Measurements from ENCODE around the gene CPN1.

DNA sequence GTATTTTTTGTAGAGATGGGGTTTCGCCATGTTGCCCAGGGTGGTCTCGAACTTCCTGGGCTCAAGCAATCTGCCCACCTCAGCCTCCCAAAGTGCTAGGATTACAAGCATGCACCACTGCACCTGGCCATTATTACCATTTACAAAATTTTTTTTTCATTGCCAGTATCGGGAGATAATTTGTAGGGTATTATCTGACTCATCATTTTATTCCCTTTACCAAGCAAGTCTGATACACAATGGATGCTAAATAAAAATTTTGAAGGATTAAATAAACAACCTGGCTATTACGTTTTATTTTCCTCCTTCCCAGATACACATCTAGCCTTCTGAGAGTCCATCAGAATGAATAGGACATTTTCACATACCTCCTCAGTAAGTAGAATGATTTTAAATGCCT lies 38.1 kb upstream of the CPN1 start:
- TF ChIP-seq, protein P1, sequence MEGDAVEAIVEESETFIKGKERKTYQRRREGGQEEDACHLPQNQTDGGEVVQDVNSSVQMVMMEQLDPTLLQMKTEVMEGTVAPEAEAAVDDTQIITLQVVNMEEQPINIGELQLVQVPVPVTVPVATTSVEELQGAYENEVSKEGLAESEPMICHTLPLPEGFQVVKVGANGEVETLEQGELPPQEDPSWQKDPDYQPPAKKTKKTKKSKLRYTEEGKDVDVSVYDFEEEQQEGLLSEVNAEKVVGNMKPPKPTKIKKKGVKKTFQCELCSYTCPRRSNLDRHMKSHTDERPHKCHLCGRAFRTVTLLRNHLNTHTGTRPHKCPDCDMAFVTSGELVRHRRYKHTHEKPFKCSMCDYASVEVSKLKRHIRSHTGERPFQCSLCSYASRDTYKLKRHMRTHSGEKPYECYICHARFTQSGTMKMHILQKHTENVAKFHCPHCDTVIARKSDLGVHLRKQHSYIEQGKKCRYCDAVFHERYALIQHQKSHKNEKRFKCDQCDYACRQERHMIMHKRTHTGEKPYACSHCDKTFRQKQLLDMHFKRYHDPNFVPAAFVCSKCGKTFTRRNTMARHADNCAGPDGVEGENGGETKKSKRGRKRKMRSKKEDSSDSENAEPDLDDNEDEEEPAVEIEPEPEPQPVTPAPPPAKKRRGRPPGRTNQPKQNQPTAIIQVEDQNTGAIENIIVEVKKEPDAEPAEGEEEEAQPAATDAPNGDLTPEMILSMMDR (IDR thresholded peaks at IDR 0.05; ENCODE audit: poor library complexity): no peak
- TF ChIP-seq EZH2phosphoT487 (IDR thresholded peaks at IDR 0.05; ENCODE audit: low read depth, severe bottlenecking, unreplicated experiment): no peak
